DND-41 (cell line): Measurements from ENCODE around the gene CHMP4A.

Experiments used
- ATAC-seq: fragments of 200-7000 bp; cut with Tn5 transposase; 3 replicates; pipeline ENCODE4 v1.9.1; 2021; ENCODE audit warnings: low read depth; ENCODE audit not compliant: insufficient read depth
- DNase-seq: peaks from one replicate; pipeline ENCODE4 v3.0.0-alpha.2; 2020
- H2AFZ ChIP-seq: 2 replicates; pipeline ENCODE4 v1.6.0; 2012; ENCODE audit warnings: low read depth, low read length
- H3K27ac ChIP-seq: 2 replicates; pipeline ENCODE4 v1.5.1; 2012; ENCODE audit warnings: low read length, inconsistent platforms
- H3K27me3 ChIP-seq: fragments of 200-600 bp; sonication (generic); 2 replicates; pipeline ENCODE4 v1.6.0; 2012; ENCODE audit warnings: low read length, mild to moderate bottlenecking, inconsistent platforms; ENCODE audit not compliant: insufficient read depth, poor library complexity
- H3K36me3 ChIP-seq: 2 replicates; pipeline ENCODE4 v1.5.1; 2012; ENCODE audit warnings: low read length, inconsistent platforms; ENCODE audit not compliant: insufficient read depth
- H3K4me1 ChIP-seq: 2 replicates; pipeline ENCODE4 v1.5.1; 2012; ENCODE audit warnings: mild to moderate bottlenecking, low read length; ENCODE audit not compliant: insufficient read depth
- H3K4me2 ChIP-seq: 2 replicates; pipeline ENCODE4 v1.6.0; 2012; ENCODE audit warnings: mild to moderate bottlenecking, moderate library complexity, low read length, inconsistent platforms; ENCODE audit not compliant: insufficient read depth
- H3K4me3 ChIP-seq, 2 experiments: fragments of 200-600 bp in 1 of 2; shearing (Covaris generic) in 1 of 2; 2 replicates each; pipeline ENCODE4 v1.5.1; 2012 to 2016; ENCODE audit warnings: inconsistent platforms in 2 of 2, low read length in 2 of 2, mild to moderate bottlenecking in 2 of 2, low read depth in 1 of 2, moderate library complexity in 1 of 2
- H3K79me2 ChIP-seq: 2 replicates; pipeline ENCODE4 v1.6.0; 2012; ENCODE audit warnings: low read length, inconsistent platforms; ENCODE audit not compliant: insufficient read depth
- H3K9ac ChIP-seq: 2 replicates; pipeline ENCODE4 v1.6.0; 2012; ENCODE audit warnings: low read depth, mild to moderate bottlenecking, inconsistent platforms, low read length, moderate library complexity
- H3K9me3 ChIP-seq: 2 replicates; pipeline ENCODE4 v1.5.1; 2012; ENCODE audit warnings: low read length, moderate library complexity, mild to moderate bottlenecking, inconsistent platforms; ENCODE audit not compliant: insufficient read depth, severe bottlenecking
- H4K20me1 ChIP-seq: 2 replicates; pipeline ENCODE4 v1.6.0; 2012; ENCODE audit warnings: low read length; ENCODE audit not compliant: insufficient read depth
- CTCF ChIP-seq: IDR thresholded peaks from 2 replicates; pipeline ENCODE4 v1.5.1; 2012; ENCODE audit warnings: borderline replicate concordance, low read length, moderate library complexity, mild to moderate bottlenecking; ENCODE audit not compliant: poor library complexity, severe bottlenecking; ENCODE audit errors: extremely low read depth
- EZH2 ChIP-seq: IDR thresholded peaks from 3 replicates; pipeline ENCODE4 v1.6.1; 2012; ENCODE audit warnings: borderline replicate concordance, low read depth, mild to moderate bottlenecking, moderate library complexity, low read length, inconsistent platforms; ENCODE audit not compliant: severe bottlenecking

Gene CHMP4A

GRCh38 chr14:24255931-24256711 is 42.8 kb upstream of the CHMP4A start:
- no peak overlapping the region for H3K4me3 ChIP-seq
- TF ChIP-seq CTCF, result no peak
- TF ChIP-seq EZH2, result no peak
- ATAC-seq (no peak), DNase-seq (no peak)
- H3K9ac ChIP-seq, result no peak overlapping the region
- H3K27ac ChIP-seq, result no peak overlapping the region
- no peaks in the 10 kb centered on the region for H3K27me3 ChIP-seq
- H3K9me3 ChIP-seq, result no peaks in the 10 kb centered on the region
- no peaks in the 10 kb centered on the region for H3K4me1 ChIP-seq
- no peaks in the 10 kb centered on the region for H4K20me1 ChIP-seq
- H2AFZ ChIP-seq, result no peak overlapping the region
- H3K79me2 ChIP-seq, result no peaks in the 10 kb centered on the region
- no peaks in the 10 kb centered on the region for H3K36me3 ChIP-seq
- H3K4me2 ChIP-seq, result no peak overlapping the region

DNA sequence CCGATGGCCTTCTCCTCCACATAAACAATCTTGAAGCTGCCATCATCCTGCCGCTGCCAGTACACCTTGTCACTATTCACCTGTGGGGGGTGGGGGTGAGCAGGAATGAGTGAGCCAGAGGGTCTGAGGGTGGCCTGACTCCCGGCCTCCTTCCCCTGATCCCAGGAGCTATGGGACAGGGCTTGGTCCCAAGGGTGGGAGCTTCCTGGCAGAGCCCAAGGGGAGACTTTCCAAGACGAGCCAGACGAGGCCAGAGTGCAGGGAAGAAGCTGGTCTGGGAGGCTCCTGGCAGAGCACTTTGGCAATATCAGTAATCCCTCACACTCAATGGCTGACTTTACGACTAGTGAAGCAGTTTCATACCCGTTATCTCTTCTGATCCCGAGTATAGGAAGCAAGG is 42.1 kb upstream of the CHMP4A start:
- Histone ChIP-seq H3K27me3 (no peaks in the 10 kb centered on the region), H3K9ac (no peak overlapping the region), H4K20me1 (no peaks in the 10 kb centered on the region), H3K4me3 (no peak overlapping the region), H3K27ac (no peak overlapping the region), H3K4me1 (no peaks in the 10 kb centered on the region), H2AFZ (no peak overlapping the region), H3K9me3 (no peaks in the 10 kb centered on the region), H3K4me2 (no peak overlapping the region), H3K79me2 (no peaks in the 10 kb centered on the region), H3K36me3 (no peaks in the 10 kb centered on the region)
- no peak for TF ChIP-seq EZH2
- no peak for TF ChIP-seq CTCF
- DNase-seq (no peak), ATAC-seq (no peak)

GRCh38 chr14:24254630-24255392 is 41.5 kb upstream of the CHMP4A start:
- DNase-seq (no peak), ATAC-seq (no peak)
- no peak overlapping the region for H3K4me3 ChIP-seq
- no peak overlapping the region for H3K9ac ChIP-seq
- H3K9me3 ChIP-seq, result no peaks in the 10 kb centered on the region
- TF ChIP-seq CTCF, result no peak
- TF ChIP-seq EZH2, result no peak
- H3K4me1 ChIP-seq, result no peaks in the 10 kb centered on the region
- H3K4me2 ChIP-seq, result no peak overlapping the region
- H3K27me3 ChIP-seq, result no peaks in the 10 kb centered on the region
- H3K36me3 ChIP-seq, result no peaks in the 10 kb centered on the region
- no peak overlapping the region for H2AFZ ChIP-seq
- H4K20me1 ChIP-seq, result no peaks in the 10 kb centered on the region
- no peaks in the 10 kb centered on the region for H3K79me2 ChIP-seq
- no peak overlapping the region for H3K27ac ChIP-seq
